AG20443 (cell line): Measurements from ENCODE around the gene SAPCD1.
"Not testable (repeated sequence)": the region's sequence is repeated elsewhere in the genome, so short reads cannot be mapped to it uniquely, and the experiment has no call there.

Source experiments
- DNase-seq: peaks from one replicate; pipeline ENCODE4 v3.0.0; 2012; ENCODE audit warnings: low spot score, mixed read lengths

Gene SAPCD1

DNA sequence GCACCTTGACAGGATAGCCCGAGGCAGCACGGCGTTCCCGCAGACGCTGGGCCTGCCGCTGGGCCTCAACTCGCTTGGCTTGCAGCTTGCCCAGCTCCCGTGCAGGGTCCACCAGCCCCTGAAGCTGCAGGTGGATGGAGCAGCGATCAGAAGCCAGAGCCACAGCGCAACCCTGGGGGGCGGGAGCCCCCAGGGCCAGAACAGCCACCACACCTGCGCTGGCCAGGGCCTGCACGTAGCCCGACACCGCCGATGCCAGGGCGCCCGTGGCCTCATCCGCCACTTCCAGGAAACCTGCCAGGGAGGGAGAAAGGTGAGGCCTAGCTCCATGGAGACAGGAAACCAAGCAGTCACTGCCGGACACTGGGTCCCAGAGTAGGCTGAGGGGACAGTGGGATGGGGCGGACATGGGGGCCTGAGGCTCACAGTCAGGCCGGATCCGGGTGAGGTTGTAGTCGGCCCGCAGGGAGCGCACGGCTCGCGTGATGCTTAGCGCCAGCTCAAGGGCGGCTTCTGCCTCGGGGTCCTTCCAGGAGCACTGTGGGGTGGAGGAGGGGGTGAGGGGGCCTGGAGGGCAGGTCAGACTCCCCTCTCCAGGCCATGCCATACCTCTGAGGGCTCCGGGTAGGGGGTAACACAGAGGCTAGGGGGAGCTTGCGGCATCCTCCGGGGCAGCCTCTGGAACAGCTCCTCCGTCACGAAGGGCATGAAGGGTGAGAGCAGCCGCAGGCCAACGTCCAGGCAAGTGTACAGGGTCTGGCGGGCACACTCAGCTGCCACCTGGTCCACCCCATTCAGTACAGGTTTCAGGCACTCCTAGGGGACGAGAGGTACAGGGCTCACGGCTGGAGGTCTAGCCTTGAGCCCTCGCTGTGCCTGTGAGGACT lies 16.8 kb downstream of the SAPCD1 start:
- DNase-seq, result no peak

DNA sequence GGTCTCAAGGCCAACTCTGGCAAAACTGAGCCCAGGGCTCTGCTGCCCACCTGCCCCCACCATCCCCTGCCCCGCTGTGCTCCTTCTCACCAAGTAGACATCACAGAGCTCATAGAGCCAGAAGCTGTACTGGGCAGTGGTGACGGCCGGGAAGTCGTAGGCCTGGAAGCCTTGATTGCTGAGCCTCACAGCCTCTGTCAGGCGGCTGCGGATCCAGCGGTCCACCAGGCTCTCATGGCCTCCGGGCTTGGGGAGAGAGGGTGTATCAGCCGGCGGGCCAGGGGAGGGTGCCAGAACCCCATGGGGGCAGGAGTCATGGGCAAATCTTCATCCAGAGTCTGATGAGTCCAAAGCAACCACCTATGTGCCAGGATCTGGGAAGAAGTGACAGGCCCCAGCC lies 17.5 kb downstream of the SAPCD1 start:
- DNase-seq, result no peak

DNA sequence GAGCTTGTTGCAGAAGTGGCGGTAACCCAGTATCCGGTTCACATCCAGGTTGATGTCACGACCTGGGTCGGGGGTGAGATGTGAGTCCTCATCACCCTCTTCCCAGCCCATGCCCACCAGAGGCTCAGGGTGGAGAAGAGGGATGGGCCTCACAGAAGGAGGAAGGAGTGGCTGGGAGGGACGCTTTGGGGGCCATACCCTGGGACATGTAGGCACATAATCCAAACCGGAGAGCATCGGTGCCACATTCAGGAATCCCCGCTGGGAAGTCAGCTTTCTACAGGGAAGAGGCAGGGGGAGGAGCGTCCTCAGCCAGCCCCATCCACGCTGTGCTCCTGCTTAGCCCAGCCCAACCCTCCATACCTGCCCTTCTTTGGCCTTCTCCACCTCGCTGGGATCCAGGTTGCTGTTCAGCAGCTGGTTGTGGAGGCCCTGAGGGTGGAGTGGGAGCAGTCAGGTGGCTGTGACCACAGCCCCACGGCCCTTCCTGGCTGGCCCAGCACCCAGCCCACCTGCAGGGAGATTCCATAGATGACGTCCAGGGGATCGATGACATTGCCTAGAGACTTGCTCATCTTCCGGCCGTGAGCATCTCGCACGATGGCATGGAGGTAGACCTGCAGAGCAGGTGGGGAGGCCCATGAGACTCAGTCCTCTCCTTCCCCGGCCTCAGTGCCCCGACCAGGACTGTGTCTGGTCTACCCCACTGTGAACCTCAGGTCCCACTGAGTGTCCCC lies 18.2 kb downstream of the SAPCD1 start:
- DNase-seq, result no peak

DNA sequence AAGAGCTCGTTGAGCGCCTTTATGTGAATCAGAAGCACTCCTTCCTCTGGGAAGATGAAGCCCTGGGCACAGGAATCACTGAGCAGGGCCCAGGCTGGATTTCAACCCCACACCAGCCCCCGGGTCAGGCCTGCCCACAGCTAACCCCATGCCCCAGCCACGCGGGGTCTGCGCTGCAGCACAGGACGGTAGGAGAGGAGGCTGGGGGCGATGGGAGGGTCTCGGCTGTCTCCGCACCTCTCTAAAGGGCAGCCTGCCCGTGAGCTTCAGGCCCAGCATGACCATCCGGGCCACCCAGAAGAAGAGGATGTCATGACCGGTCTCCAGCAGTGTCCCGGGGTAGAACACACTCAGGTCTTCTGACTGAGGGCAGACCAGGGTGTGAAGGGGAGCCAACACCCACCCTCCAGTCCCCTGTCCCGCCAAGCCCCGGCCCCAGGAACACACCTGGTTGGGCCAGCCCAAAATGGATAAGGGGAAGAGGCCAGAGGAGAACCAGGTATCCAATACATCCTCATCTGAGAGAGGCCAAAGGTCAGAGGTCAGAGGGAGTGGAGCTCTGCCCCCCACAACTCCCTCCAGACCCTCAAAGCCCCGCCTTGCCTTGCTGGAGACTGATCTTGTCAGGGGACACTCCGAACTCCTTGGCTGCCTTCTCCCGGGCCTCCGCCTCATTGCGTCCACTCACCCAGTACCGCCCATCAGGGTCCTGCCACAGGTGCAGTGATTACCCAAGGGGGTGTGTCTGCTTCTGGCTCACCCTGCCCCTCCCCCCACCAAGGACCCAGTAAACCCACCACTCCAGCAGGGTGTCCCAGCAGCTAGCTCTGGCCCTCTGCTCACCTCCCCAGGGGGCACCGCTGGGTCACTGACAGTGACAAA lies 19.0 kb downstream of the SAPCD1 start:
- DNase-seq, result no peak

DNA sequence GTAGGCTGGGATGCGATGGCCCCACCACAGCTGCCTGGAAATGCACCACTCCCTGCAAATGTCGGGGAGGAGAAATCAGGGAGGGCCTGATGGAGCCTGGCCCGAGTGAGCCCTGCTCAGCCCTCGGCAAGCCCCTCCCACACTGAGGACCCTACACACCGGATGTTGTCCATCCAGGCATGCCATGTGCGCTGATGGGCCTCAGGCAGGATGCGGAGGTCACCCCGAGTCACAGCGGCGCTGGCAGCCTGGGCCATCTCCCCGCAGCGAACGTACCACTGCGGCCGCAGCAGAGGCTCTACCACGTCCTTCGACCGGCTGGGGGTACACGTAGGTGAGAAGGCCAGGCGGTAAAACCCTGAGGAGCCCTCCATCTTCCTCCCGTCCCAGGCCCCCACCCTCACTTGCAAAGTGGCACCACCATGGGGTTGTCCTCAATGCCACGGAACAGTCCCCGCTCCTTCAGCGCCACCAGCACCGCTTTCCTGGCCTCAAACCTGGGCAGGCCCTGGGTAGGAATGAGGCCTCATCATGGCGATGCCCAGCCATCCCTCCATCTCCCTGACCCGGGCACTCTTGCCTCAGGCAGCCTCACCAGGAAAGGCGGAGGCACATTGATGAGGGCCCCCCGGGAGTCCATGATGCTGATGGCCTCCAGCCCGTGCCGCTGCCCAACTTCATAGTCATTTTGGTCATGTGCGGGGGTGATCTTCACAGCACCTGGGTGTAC lies 19.8 kb downstream of the SAPCD1 start:
- DNase-seq, result no peak

DNA sequence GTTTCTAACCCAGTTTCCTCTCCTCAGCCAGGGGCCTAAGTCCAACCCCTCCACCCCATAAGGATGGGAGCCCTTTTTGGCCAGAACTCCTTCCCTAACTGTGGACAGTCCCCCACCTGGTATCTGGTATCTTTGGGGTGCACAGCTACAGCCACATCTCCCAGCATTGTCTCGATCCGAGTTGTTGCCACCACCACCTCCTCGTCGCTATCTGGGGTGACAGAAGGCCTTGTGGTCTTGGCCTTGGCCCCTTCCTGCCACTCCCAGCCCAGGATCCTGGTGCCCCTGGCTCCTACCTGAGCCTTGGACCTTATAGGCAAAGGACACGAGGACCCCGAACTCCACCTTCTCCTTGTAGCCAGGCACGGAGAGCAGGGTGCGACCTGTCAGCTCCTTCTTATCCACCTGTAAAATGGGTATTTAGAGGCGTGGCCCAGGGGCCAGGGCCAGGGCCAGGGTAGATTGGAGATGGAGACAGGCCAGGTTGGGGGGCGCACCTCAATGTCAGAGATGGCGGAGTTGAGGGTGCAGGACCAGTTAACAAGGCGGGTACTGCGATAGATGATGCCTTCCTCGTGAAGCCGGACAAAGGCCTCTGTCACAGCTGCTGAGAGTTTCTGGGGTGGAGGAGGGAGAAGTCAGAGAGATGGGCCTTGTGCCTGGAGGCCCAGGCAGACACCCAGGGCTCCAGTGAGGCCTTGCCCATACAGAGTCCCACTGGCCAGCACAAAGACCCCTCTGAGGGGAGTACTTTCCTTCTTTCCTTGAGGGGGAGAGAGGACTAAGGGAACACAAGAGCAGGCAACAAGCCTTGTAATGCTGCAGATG lies 21.9 kb downstream of the SAPCD1 start:
- no peak for DNase-seq

DNA sequence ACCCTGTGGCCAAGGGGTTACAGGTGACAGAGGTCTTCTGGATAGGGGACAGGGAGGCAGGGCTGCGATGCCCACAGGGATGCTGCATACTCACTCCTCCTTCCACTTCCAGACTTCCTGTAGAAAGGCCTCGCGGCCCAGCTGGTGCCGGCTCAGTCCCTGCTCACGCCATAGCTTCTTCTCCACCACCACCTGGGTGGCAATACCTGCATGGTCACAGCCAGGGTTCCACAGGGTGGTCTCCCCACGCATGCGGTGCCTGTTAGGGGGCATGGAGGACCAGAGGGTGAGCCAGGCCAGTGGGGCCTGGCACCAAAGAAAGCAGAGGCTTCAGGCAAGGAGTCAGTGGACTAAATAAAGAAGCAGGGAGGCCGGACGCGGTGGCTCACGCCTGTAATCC lies 23.0 kb downstream of the SAPCD1 start:
- DNase-seq, result peak; percentile 2

DNA sequence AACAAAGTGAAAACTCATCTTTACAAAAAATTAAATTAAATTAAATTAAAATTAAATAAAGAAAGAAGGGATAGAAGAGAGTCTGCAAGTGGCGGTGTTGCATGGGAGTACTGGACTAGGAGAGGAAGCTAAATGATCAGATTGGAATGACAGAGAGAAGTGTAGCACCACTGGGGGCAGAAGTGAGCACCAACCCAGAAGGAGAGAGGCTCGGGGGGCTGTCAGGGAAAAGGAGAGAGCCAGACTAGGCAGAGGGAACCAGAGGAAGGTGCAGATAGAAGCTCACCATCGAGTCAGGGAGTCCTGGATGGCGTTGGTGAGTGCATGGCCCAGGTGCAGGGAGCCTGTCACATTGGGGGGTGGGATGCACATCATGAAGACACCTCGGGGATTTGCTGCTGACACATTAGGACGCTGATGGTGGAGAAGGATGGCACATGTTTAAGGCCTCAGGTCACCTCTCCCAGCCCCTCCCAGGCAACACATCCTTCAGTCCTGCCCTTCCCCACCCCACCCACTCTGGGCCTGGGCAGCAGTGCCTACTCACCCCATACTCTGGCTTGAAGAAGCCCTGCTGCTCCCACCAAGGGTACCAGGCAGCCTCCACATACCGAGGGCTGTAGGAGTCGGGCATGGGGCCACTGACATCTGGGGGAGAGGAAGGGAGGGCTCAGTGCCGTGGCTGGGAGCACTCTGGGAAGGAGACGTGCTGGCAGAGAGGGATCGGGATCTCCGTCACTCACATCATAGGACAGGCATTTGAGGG lies 29.1 kb downstream of the SAPCD1 start:
- peak; percentile 82 for DNase-seq

DNA sequence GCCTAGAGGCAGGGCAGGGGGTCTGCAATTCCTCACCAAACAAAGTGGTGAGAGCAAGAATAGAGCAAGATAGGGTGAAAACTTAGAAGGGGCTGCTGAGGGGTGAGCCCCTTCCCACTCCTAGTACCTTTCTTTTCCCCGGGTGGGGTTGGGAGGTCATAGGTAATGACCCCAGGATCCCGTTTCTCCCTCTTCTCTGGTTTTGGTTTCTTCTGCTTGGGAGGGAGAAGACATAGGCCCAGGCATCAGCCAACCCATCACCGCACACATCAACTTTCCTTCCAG lies 29.6 kb downstream of the SAPCD1 start:
- no peak for DNase-seq

DNA sequence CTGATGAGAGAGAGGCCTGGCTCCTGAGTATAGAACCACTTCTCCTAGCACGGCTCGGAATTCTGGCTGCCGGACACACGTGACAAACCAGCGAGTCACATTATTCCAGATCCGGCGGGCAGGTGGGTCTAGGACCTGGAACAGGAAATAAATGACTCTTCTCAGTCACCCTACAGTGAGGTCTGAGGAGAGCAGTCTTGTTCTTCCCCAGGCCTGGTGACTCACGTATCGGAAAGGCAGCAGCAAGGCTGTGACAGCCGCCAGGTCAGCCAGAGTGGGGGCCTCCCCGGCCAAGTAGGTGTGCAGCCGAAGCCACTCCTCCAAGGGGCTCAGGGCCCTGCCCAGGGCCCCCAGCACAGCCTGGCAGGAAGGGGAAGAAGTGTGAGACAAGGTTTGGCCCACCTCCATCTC lies 30.3 kb downstream of the SAPCD1 start:
- no peak for DNase-seq

DNA sequence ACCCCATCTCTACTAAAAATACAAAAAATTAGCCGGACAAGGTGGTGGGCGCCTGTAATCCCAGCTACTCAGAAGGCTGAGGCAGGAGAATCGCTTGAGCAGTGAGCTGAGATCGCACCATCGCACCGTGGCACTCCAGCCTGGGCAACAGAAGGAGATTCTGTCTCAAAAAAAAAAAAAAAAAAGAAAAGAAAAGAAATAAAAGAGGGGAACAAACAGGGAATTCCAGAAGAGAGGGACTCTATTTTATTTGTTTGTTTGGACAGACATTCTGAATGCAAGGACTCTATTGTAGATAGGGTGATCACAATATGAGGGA lies 31.4 kb downstream of the SAPCD1 start:
- not testable (repeated sequence) for DNase-seq

DNA sequence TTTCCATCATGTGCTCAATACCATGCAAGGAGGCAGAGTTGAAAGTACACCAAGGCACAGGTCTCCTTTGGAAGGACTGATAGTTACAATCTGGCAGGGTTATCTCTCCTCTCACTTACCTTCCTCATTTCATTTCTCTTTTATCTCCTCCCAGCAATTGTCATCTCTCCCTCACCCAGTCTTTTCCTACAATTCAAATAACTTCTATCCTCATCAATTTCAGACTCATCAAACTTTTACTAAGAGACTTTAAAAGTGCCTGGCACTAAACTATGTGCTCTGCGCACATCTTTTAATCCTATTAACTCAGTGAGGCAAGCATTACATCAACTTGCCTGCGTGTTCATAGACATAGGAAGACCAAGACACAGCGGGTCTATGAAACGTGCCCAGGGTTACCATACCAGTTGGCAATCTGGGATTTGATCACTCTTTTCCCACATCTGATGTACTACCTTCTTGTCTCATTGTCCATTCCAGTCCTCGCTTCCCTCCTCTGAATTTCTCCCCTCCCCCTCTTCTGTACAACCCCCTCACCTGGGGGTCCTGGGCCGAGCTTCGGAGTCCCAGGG lies 31.9 kb downstream of the SAPCD1 start:
- peak; percentile 43 for DNase-seq

DNA sequence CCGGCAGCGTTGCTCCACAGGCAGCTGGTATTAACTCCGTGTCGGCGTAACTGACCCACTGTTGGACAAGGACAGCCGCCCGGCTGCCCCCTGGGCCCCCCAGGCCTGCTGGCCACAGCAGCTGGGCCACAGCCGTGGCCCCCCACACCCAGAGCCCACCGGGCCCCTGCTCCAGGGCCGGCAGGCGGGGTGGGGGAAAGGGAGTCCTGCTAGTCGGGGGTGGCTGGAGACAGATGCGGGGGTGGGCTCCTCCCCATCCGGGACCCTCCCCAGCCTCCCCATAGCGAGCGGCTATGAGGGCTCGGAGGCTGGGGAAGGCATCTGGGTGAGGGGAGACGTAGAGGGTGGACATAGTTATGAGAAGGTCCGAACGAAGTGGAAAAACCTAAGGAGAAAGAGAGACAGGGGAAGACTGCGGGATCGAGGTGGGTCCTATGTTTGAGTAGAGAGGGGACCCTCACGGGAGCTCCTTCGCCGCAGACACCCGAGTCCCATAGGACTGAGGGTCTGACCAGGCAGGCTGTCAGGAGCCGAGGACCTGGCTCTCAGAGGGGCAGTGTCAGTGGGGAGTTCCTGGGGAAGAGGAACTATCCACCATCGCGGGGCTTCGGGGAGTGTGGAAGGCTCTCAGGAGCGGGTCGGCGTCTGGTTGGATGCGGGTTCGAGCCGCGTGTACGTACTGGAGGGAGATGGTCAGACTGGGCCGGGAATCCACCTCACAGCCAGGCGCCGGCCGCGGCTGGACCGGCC lies 32.6 kb downstream of the SAPCD1 start:
- peak; percentile 21 for DNase-seq

DNA sequence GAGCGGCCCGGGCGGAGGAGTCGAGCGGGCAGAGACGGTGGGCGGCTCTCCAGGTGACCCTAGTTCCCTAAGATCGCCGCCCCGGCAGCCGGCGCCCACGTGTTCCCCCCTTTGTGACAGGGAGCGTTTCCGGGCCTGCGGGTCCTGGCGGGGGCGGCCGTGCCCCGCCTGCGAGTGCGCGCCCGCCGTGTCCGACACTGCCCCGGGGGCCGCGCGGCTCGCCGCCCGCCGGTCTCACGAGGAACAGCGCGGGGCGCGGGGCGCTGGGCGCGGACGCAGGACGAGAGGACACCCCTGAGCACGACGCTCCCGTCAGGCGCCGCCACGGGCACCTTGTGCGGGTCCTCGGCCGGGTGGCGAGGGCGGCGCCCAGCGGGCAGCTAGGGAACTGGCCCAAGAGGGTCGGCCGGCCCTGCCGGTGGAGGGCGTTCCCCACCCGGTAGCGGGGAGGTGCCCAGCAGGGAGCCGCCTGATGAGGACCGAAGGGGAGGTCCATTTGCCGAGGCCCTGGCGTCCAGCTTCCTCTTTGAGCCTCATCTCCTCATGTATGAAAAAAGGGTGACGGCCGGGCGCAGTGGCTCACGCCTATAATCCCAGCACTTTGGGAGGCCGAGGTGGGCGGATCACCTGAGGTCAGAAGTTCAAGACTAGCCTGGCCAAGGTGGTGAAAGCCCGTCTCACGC lies 33.3 kb downstream of the SAPCD1 start, which contains the start of gene VARS1:
Gene VARS1, minus strand, starts transcription at position 137 of the 683 bp plus-strand sequence. CDS start 535 bp downstream, outside the sequence.
- DNase-seq, result peak; percentile 97

DNA sequence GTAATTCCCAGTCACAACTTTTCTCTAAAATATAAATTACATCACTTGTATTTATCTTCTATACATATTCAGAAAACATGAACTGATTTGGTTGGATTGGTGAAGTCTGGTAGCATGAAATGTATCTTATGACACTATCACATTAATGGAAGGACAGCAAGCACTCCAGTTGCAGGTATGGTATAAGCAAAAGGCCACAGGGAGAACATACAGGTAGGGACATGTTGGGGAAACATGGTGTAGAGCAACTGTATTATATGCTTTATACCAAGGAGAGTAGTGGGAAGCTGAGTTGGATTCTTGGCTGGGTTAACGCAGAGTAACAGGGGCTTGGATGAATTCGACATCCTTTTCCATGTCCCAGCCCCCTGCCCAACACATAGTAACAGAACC lies 34.5 kb downstream of the SAPCD1 start:
- no peak for DNase-seq

DNA sequence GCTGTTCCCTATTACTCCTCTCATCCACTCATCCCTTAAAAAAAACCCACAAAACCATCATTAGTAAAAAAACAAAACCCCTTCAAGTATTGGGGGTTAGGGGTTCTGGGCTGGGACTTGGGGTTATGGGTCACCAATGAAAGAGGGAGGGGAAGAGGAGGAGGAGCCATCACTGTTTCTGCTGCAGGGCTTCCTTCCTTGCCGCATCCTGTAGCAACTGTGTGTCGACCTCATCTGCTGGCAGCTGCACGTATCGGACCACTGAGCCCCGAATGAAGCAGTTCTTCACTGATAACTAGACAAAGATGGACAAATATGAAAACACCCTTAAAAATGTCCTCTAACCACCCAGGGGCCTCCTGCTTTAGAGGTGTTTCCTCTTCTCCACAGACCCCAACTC lies 35.1 kb downstream of the SAPCD1 start:
- no peak for DNase-seq

DNA sequence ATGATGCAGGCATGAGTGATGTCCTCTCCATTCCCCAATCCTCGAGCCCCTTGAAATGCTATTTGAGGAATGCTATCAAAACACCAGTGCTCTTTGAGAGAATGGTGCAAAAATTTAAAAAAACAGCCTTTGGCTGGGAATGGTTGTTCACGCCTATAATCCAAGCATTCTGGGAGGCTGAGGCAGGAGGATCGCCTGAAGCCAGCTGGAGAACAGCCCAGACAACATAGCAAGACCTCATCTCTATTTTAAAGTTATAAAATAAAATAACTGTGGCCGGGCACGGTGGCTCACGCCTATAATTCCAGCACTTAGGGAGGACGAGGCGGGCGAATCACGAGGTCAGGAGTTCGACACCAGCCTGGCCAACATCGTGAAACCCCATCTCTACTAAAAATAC lies 37.3 kb downstream of the SAPCD1 start:
- no peak for DNase-seq
